NCI-H345 treated with DMSO at 0.1 percent for 48 hours (cell line): ENCODE results near the gene POC1A.
"Not testable (repeated sequence)": the region's sequence is repeated elsewhere in the genome, so short reads cannot be mapped to it uniquely, and the experiment has no call there.

Experiments used
- DNase-seq: peaks from one replicate; lab custom pipeline; 2025; ENCODE audit not compliant: unreplicated experiment; lab: John Stamatoyannopoulos, UW

POC1A gene

DNA sequence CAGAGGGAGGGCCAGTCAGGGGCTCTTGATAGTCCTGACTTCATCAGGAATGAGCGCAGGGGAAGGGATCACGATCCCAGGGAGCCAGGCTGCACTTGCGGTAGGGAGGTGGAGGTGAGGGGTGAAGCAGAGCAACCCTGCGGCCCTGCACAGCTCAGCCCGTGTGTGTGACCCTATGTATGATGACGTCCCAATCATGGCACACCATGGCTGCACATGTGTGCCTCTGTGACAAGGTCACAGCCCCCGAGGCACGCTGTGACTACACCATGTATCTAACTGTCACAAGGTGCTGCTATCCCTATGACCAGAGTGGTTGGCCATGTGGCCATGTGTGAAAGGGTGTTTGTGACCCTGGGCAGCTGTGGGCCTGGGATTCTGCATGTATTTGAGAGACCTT is 30.5 kb upstream of the POC1A start:
- DNase-seq, result no peak

DNA sequence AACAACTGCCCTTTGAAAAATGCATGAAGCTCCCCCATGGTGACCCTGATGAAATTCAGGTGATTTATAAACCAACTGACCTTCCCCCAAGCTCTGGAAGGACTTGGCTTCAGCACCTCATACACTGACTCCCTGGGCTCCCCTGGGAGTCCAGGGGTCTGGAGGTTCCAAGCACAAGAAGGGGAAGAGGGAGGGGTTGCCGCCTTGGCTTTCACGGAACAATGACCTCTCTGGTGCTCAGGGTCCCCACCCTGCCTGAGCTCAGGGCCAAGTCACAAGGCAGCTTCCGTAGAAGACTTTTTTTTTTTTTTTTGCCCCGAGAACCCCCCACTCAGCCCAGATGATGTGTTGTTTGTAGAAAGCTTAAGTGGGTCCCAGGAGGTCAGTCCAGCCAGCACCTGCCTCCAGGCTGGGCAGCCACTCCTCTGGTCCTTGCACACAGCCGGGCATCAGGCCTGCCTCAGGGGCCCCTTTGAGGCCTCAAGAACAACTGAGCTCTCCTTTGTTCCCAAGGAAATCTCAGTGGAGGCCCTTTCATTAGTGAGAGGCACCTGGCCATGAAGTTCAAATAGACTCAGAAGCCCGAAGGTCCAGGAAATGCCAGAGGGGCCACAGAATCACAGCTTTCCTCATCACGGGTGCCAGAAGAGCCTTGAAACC is 29.7 kb upstream of the POC1A start:
- DNase-seq, result no peak

DNA sequence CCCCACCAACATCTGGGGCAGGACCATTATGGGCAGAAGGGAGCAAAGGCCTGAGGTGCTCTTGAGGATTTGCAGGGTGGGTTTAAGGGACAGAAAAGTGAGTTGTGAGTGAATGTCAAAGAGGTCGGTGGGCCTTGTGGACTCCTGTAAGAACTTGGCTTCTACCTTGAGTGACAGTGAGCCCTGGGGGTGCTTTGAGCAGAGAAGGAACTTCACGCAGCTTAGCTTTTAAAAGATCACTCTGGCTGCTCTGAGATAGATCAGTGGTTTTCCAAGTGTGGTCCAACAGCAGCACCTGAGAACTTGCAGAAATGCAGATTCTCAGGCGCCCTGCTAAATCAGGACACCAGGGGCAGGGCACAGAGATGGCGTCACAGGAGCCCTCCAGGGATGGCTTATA is 28.5 kb upstream of the POC1A start:
- DNase-seq, result no peak

DNA sequence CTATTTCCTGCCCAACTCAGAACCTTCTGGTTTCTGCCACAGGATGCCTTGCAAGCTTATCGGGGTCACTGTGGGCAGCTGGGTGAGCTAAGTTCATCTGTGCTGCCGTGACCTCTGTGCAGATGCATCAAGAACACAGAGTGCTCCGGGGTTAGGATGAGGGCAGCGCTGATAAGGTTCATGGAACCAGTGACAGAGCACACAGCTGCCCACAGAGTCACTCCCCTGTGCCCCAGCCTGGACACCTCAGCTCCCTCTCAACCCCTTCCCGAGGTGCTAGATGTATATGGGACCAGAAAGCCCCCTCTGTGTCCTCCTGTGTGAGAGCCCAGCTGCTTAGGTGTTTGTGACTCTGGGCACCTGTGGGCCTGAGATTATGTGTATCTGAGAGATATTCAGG is 28.0 kb upstream of the POC1A start:
- DNase-seq, result no peak

DNA sequence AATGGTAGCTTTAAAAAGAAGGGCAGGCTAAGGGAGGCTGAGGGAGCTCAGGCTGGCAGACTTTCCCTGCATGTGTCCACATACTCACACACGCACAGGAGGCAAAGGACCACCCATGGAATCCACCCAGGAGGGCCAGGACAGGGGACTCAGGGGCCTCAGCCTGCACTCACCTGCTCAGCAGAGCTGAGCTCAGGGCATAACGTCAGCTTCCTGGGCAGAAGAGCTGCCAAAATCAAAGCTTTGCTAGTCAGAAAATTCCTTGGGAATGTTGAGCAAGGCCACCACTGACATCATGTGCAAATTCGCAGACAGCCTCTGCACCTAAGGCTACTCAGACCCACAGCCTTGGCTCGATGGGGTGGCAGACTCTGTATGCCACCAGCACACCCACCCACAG is 27.3 kb upstream of the POC1A start:
- no peak for DNase-seq

DNA sequence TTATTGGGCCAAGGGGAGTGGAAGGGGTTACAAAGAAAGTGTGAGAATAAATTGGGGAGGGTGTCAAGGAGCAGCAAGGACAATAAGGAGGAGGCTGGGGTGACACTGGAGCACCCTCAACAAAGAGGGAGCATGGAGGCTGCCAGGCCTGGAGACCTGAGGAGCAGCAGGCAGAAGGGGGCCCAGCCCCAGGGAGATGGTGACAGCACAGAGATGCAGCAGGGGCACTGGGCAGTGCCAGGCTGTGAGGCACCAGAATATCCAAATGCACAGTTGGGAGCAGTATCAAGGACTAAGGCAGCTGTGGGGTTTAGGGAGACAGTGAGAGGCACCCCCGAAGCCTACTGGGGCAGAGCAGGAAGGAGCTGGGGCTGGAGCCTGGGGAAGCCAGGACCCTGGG is 24.3 kb upstream of the POC1A start:
- DNase-seq, result no peak

DNA sequence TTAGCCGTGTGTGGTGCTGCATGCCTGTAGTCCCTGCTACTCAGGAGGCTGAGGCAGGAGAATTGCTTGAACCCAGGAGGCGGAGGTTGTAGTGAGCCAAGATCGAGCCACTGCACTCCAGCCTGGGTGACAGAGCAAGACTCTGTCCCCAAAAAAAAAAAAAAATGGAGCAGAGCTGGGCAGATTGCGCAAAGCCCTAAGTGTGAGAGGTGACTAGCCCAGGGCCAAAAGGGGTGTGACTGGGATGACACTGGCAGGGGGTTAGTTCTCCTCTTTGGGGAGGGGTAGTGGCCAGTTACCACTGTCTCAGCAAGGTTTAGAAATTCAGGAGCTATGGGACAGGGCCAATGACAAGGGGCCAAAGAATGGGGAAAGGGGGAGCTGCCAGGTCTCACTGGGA is 23.9 kb upstream of the POC1A start:
- DNase-seq, result not testable (repeated sequence)

DNA sequence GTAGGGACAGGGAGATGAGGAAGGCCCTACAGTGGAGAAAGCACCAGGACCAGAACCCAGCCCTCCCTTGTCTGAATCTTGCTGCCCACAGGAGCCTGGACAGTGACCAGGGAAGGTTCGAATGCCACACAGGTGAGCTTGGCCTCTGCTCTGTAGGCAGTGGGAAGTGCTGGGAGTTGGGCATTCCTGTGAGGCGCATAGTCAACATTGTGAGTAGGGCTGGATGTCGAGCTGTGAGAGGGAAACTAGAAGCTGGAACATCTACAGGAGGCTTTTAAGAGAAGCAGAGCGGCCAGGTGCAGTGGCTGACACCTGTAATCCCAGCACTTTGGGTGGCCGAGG is 23.4 kb upstream of the POC1A start:
- DNase-seq, result no peak

DNA sequence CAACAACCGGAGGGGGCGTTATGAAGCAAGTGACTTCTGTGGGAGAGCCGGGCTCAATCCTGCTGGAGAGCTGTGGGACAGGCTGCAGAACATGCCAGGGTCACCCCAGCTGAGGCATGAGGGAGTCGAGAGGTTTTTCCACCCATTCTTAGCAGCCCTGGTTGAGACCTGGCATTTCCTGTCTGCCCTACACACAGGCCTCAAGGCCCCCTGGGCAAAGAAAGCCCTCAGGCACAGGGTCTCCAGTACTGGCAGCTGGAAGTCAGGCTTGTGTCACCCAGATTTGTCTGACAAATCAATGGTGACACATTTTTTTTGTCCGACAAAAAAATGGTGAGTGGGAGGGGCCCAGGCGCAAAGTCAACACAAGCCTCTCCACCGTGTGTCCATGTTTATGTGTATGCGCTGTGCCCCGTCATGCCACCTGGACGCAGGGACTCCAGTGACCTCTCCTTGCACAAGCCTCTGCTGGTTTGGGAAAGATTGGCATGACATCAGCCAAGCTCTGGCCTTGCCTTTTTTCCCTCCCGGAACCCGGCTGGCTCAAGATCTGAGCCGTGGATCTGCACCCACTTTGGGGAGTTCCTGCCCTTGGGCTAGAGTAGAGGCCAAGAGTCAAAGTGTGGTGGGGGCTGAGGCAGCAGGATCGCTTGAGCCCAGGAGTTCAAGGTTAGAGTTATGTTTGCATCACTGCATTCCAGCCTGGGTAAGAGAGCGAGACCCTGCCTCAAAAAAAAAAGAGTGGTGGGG is 22.9 kb upstream of the POC1A start:
- no peak for DNase-seq

DNA sequence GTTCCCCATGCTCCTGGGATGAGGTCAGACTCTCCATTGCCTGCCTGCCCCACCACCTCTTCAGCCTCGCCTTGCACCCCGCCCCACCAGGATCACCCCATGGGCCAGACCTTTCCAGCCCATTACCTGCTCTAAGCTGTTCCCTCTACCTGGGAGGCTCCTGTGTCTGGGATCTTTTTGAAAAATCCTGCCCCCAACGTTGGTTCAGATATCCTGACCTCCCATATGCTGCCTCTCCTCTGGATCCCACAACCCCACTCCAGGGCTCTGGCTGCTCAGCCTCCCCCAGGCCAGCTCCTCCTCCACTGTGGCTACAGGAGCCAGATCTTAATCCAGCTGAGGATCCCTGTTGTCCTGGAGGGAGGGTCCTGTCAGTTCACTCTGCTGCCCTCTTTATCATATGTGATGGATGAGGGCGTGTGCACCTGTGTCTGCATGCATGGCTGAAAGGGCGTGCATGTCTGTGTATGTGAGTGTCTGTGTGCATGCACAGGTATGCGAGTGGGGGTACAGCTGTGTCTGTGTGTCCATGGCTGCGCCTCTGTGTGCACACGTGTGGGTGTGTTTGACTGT is 22.0 kb upstream of the POC1A start:
- DNase-seq, result no peak

DNA sequence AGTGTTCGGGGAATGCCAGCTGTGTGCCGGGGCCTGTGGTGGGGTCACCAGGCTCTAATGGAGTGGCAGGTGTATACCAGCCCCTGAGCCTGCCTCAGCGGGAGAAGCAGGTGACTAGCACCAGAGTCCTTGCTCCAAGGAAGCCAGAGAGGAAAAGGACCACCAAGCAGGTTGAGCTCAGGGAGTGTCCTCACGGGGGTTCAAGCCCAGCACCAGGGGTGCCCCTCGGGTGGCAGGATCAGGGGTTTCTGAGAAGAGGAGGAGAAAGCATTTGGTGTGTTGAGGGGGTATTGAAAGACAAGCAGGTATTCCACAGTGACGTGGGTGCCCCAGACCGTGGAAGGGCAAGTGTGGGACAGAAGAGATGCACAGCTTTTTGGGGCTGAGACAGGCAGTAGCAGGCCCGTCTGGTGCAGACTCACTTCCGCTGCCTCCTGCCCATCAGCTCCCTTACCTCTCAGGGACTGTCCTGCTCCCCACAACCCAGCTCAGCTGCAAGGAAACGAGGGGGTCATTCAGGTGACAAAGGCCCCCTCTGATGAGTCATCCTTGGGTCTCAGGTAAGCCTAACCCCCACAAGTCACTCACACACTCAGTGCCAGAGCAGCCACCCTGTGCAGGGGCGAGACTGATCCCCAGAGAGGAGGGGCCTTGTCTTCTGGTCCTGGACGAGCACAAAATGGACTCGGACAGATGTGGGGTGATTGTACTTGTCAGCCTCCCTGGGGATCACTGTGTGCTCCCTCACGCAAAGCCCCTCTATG is 21.4 kb upstream of the POC1A start:
- DNase-seq, result no peak

DNA sequence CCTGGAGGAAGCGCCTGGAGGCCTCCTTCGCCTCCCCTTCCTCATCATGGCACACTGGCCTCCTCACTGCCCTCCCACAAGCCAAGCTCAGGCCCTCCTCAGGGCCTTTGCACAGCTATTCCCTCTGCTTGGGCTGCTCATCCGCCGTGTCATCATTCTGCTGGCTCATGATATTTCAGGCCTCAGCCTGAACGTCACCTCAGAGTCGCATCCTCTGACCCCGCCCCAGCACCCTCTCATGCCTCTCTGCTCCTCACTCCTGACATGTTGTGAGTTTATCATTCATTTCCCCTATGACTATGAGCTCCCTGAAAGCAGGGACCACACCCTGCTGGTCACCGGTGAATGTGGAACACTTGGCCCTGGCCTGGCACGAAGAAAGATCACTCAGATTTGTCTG is 20.7 kb upstream of the POC1A start:
- DNase-seq, result no peak

DNA sequence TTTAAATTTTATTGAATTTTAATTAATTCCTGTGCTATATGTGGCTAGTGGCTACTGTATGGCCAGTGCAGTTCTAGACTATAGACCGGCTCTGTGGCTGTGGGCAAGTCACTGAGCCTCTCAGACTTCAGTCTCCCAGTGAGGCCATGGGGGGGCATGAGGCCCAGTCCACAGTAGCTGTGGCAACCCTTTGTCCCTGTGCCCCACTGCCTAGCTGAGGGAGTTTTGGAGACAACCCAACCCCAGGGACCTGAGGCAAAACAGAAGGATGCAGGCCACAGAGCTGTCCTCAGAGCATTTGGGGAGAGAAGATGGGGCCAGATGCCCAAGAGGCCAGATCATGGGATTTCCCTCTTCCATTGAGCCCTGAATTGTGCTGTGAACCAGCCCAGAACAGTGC is 18.9 kb upstream of the POC1A start:
- DNase-seq, result no peak

DNA sequence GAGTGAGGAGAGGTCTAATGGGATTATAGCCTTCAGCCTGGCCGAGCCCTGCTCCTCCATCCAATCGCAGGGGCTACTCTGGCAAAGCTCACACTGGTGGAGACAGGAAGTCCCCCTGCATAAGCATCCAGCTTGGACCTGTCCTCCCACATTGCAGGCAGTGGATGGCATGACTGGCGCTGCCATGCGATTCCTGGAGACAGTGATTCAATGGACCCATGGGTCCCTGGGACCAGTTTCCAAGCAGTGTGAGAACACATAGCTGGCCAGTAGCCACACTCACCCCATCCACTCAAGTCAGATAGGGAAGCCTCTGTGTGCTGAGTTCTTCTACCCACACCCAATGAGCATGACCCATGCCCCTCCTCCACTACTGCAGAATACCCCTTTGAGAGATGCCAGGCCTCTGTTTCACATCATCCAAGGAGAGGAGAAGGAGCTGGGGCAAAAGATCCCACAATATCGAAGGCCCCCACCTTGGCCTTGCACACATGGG is 18.1 kb upstream of the POC1A start:
- DNase-seq, result no peak

DNA sequence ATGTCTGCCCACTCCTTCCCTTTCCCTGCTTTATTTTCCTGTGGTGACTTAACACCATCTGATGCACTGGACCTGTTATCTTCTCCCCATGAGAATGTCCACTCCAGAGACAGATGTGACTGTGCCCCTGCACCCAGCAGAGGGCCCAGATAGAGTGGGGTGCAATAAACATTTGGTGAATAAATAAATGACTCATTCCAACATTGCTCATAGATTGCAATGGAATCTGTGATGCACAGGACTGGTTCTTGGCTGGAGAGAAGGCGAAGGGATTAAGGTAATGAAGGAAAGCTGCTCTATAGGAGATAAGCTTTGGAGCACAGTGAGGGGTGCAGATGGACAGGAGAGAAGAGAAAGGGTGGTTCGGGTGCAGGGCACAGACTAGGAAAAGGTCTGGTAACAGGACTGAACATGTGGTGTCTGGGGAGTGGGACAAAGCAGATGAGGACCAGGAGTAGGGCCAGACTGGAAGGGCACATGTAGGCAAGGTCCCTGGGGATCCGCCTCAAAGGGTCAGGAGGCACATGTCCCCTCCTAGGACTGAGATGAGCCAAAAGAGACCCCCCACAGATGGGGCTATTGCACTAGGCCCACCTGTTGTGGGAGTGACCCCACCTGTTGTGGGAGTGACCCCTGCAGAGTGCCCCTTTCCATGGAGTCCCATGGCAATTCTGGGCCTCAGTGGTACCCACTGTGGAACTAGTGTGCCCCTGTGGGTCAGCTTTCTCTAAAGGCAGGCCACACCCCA is 17.5 kb upstream of the POC1A start:
- no peak for DNase-seq

DNA sequence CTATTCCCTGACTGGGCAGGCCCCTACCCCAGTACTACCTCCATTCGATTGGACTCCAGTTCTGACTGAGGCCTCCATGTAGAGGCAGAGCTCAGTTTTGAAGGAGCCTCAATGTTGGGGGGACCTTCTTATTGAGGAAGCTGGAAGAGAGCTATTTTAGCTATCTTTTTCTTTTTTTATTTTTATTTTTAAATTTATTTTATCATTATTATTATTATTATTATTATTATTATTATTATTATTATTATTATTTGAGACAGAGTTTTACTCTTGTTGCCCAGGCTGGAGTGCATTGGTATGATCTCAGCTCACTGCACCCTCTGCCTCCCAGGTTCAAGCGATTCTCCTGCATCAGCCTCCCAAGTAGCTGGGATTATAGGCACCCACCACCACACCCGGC is 16.0 kb upstream of the POC1A start:
- DNase-seq, result not testable (repeated sequence)

DNA sequence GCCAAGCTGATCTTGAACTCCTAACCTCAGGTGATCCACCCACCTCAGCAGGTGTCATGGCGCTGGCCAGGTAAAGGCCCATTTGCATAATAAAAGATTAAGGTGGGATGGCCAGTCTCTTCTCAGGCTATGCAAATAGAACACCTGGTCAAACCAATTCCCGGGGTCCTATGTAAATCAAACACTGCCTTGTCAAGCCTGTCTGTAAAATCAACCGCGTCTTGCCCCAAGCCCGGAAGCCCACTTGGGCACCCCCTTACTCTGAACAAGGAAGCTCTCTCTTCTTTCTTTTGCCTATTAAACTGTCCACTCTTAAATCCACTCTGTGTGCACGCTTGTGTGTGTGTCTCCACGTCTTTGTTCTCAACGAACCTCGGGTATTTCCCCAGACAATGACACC is 13.0 kb upstream of the POC1A start:
- no peak for DNase-seq

DNA sequence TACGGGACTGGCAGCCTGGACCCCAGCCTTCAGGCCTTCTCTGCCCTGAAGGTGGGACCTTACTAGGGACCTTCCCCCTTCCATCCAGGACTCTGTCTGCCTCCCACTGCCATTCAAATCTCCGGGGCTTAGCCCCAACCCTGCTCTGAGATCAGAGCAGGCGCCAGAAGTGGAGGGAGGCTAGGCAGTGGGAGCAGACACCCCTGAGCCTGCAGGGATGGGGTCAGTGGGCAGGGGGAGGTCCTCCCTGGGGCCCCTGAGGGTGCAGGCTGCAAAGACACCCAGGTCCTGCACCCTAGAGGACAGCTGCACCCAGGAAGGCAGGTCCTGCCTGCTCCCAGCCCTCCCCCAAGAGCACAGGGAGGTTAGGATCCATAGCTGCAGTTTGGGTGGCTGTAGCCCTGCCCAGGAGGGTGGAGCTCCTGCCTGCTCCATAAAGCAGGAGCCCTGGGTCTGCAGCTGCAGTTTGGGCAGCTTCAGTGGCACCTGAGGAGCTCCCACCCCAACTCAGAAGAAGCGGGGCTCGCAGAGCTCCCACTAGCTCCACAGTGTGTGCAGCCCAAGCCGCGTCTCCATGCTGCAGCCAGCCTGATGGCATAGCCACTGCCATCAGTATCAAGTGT is 8.1 kb upstream of the POC1A start:
- DNase-seq, result no peak

DNA sequence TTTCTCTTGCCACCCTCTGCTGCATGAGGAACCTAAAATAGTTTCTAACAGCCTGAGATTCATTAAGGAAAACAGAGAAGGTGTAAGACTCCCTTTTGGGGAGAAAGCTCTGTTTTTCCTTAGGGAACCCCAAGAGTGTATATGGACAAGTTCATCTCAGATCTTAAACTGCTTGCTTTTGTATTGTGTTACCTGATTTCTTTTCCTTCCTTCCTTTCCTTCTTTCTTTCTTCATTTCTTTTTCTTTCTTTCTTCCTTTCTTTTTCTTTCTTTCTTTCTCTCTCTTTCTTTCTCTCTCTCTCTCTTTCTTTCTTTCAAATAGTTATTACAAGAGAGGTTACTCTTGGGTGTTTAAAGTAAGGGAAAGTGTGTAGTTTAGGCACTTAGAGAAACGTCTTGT is 5.3 kb upstream of the POC1A start:
- no peak for DNase-seq

DNA sequence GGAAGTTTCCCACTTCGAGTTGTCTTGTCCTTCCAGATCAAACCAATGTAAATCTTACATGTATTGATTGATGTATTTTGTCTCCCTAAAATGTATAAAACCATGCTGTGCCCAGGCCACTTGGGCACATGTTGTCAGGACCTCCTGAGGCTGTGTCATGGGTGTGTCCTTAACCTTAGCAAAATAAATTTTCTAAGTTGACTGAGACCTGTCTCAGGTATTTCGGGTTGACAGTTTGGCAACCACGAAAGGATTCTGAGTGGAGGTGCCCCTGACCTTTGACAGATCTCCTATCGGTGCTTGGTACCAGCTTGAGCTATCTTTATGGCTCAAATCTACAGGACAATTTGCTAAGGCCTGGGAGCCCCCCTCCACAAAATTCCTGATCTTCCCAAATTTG is 1.7 kb upstream of the POC1A start:
- no peak for DNase-seq
